Jurkat, Clone E6-1 (cell line): ENCODE results near the gene DLL3.

Experiments used
- DNase-seq: peaks from one replicate; pipeline ENCODE4 v3.0.0-alpha.2; 2011; ENCODE audit warnings: low read depth, low spot score
- H3K4me3 ChIP-seq: 2 replicates; pipeline ENCODE4 v1.5.1; 2011; ENCODE audit warnings: mild to moderate bottlenecking, low read length, control low read depth, moderate library complexity

Gene DLL3

GRCh38 chr19:39509233-39509632 lies 10.5 kb downstream of the DLL3 start:
- H3K4me3 ChIP-seq, result no peak overlapping the region
- DNase-seq, result no peak

- no peak for DNase-seq
- no peak overlapping the region for H3K4me3 ChIP-seq
These were observed 14.2 kb downstream of the DLL3 start for GRCh38 chr19:39512988-39513387.

- no peak within 1 kb of the TSS for H3K4me3 ChIP-seq
- DNase-seq, result no peak
These were observed 16.2 kb downstream of the DLL3 start, which contains the start of gene SELENOV for GRCh38 chr19:39514840-39515550. SELENOV (plus strand) TSS chr19:39515139; CDS start chr19:39515213, 74 bp downstream.

- DNase-seq, result no peak
- H3K4me3 ChIP-seq, result no peak overlapping the region
These were observed 16.9 kb downstream of the DLL3 start for GRCh38 chr19:39515551-39516191.

- DNase-seq, result no peak
- H3K4me3 ChIP-seq, result no peak overlapping the region
These were observed 17.5 kb downstream of the DLL3 start for GRCh38 chr19:39516270-39516669.

GRCh38 chr19:39517432-39517831 lies 18.7 kb downstream of the DLL3 start:
- no peak overlapping the region for H3K4me3 ChIP-seq
- no peak for DNase-seq

- H3K4me3 ChIP-seq, result no peak overlapping the region
- no peak for DNase-seq
These were observed 19.7 kb downstream of the DLL3 start for GRCh38 chr19:39518458-39518857.

- DNase-seq, result no peak
- H3K4me3 ChIP-seq, result no peak overlapping the region
These were observed 20.2 kb downstream of the DLL3 start for GRCh38 chr19:39518975-39519374.

GRCh38 chr19:39520541-39521484 lies 22.1 kb downstream of the DLL3 start:
- no peak overlapping the region for H3K4me3 ChIP-seq
- no peak for DNase-seq

- no peak for DNase-seq
These were observed 25.7 kb downstream of the DLL3 start for GRCh38 chr19:39524495-39524894.

GRCh38 chr19:39525205-39525604 lies 26.5 kb downstream of the DLL3 start:
- H3K4me3 ChIP-seq, result no peak overlapping the region
- DNase-seq, result no peak

More at GRCh38 chr19:39524495-39524894, 25.7 kb downstream of the DLL3 start:
- H3K4me3 ChIP-seq, result no peak overlapping the region

GRCh38 chr19:39531834-39532232 lies 33.1 kb downstream of the DLL3 start:
- H3K4me3 ChIP-seq, result peak overlapping the region; percentile 79
- DNase-seq, result no peak

GRCh38 chr19:39532233-39533002 lies 33.7 kb downstream of the DLL3 start, which contains the start of gene EID2B:
EID2B (minus strand) TSS chr19:39532852; CDS start chr19:39532802, 50 bp downstream.
- peak within 1 kb of the TSS; percentile 79 for H3K4me3 ChIP-seq
- DNase-seq, result peak; percentile 95

- peak overlapping the region; percentile 79 for H3K4me3 ChIP-seq
- no peak for DNase-seq
These were observed 34.3 kb downstream of the DLL3 start for GRCh38 chr19:39533003-39533512.

GRCh38 chr19:39533791-39534190 lies 35.0 kb downstream of the DLL3 start:
- H3K4me3 ChIP-seq, result no peak overlapping the region
- no peak for DNase-seq

GRCh38 chr19:39539165-39539517 lies 40.4 kb downstream of the DLL3 start:
- H3K4me3 ChIP-seq, result peak overlapping the region; percentile 88
- DNase-seq, result peak; percentile 37

GRCh38 chr19:39539518-39540332 lies 41.0 kb downstream of the DLL3 start, which contains the start of gene EID2:
EID2 (minus strand) TSS chr19:39540161; CDS start chr19:39540079, 82 bp downstream.
- H3K4me3 ChIP-seq, result peak within 1 kb of the TSS; percentile 88
- DNase-seq, result peak; percentile 91

GRCh38 chr19:39540333-39540673 lies 41.6 kb downstream of the DLL3 start:
- peak overlapping the region; percentile 88 for H3K4me3 ChIP-seq
- DNase-seq, result no peak
